Measurements from ENCODE around the gene KLK11.
A peak's percentile ranks its signal among the peaks of the same experiment; 100 is the strongest.
"Not testable (repeated sequence)": the region's sequence is repeated elsewhere in the genome, so short reads cannot be mapped to it uniquely, and the experiment has no call there.

Gene KLK11

GRCh38 chr19:51002542-51003311 is 23.7 kb downstream of the KLK11 start:
- DNase-seq: peak; percentile 29

GRCh38 chr19:51002089-51002532 is 24.3 kb downstream of the KLK11 start:
- DNase-seq: no peak

GRCh38 chr19:51001515-51001914 is 24.9 kb downstream of the KLK11 start, which contains the start of gene KLK8:
Gene KLK8, minus strand, starts transcription at chr19:51001604. Its CDS starts 437 bp downstream, at chr19:51001167.
- no peak for DNase-seq

GRCh38 chr19:51000981-51001380 is 25.4 kb downstream of the KLK11 start:
- no peak for DNase-seq

- no peak for DNase-seq
Measured at GRCh38 chr19:51000426-51000825, 26.0 kb downstream of the KLK11 start.

- DNase-seq: no peak
Measured at GRCh38 chr19:50998686-50999085, 27.7 kb downstream of the KLK11 start.

GRCh38 chr19:50998061-50998460 is 28.4 kb downstream of the KLK11 start:
- no peak for DNase-seq

GRCh38 chr19:50994129-50994528 is 32.3 kb downstream of the KLK11 start:
- DNase-seq: peak; percentile 42

GRCh38 chr19:50992666-50993035 is 33.8 kb downstream of the KLK11 start:
- no peak for DNase-seq

- not testable (repeated sequence) for DNase-seq
Measured at GRCh38 chr19:50984416-50984815, 42.0 kb downstream of the KLK11 start.

- no peak for DNase-seq
Measured at GRCh38 chr19:50983625-50984292, 42.7 kb downstream of the KLK11 start, which contains the start of gene KLK7. Gene KLK7, minus strand, starts transcription at chr19:50983917. Its CDS starts 1,518 bp downstream, at chr19:50982399.

GRCh38 chr19:50982186-50982585 is 44.2 kb downstream of the KLK11 start:
- no peak for DNase-seq

- no peak for DNase-seq
Measured at GRCh38 chr19:50981587-50982146, 44.7 kb downstream of the KLK11 start.

- DNase-seq: no peak
Measured at GRCh38 chr19:50980208-50980607, 46.2 kb downstream of the KLK11 start.

- DNase-seq: no peak
Measured at GRCh38 chr19:50979758-50980157, 46.7 kb downstream of the KLK11 start.

- DNase-seq: no peak
Measured at GRCh38 chr19:50978772-50979390, 47.5 kb downstream of the KLK11 start.

- DNase-seq: no peak
Measured at GRCh38 chr19:50977626-50978025, 48.8 kb downstream of the KLK11 start.

- no peak for DNase-seq
Measured at GRCh38 chr19:50975766-50976165, 50.6 kb downstream of the KLK11 start.

- DNase-seq: no peak
Measured at GRCh38 chr19:50974702-50975556, 51.5 kb downstream of the KLK11 start.

- no peak for DNase-seq
Measured at GRCh38 chr19:50972795-50973376, 53.5 kb downstream of the KLK11 start.

All from OCI-M1 (cell line).